ENCODE measurements around the gene ANO2.

ANO2 gene

DNA sequence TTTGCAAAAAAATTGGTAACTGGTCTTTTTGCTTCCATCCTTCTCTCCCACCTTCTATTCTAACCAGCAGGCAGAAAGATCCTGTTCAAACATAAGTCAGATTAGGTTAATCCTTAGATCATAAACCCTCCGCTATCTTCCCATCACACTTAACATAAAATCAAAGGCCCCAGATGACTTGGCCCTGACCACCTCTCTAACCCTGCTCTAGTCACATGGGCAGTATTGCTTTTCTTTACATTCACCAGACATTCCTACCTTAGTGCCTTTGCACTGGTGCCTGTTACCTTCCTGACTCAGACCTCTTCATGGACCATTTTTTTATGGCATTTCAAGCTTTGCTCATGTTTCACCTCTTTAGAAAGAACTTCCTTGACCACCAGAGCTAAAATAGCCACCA, 429.6 kb downstream of the ANO2 start:
- H3K36me3 ChIP-seq (ENCODE audit: control insufficient read depth, insufficient read depth, low read length) = no peaks in the 10 kb centered on the region
- H3K9ac ChIP-seq (ENCODE audit: low read length) = no peak overlapping the region
- peaks cover 30% of the 10 kb centered on the region for H3K4me1 ChIP-seq (ENCODE audit: control insufficient read depth, insufficient read depth, low read length)
- H3K4me3 ChIP-seq (ENCODE audit: low read depth, low read length) = no peak overlapping the region
- H3K27ac ChIP-seq (ENCODE audit: low read depth, low read length) = no peak overlapping the region
- no peaks in the 10 kb centered on the region; the same call in 1 of the 2 replicates for H3K27me3 ChIP-seq (ENCODE audit: control insufficient read depth, insufficient read depth, low read length)
- no peaks in the 10 kb centered on the region for H3K9me3 ChIP-seq (ENCODE audit: control insufficient read depth, insufficient read depth, low read depth, low read length)

DNA sequence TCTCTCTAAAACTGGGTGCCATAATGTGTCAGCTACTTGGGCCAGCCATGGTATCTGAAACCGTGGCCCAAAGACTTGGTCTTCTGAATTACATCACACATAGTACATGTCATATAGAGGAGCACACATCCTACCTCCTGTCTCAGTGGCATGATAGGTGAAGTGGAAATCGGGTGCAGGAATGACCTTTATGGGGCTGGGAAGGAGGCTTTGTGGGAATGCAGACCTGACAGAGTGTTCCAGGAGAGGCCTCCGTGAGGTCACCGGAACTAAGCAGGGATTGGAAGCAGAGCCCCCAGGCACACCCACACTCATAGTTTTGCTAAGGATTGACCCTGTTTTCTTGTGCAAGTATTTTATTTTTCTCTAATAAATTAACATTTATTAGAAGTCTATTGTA, 430.5 kb downstream of the ANO2 start:
- no peaks in the 10 kb centered on the region for H3K36me3 ChIP-seq (ENCODE audit: control insufficient read depth, insufficient read depth, low read length)
- H3K9me3 ChIP-seq (ENCODE audit: control insufficient read depth, insufficient read depth, low read depth, low read length) = no peaks in the 10 kb centered on the region
- H3K9ac ChIP-seq (ENCODE audit: low read length) = no peak overlapping the region
- H3K27me3 ChIP-seq (ENCODE audit: control insufficient read depth, insufficient read depth, low read length) = no peaks in the 10 kb centered on the region; the same call in 1 of the 2 replicates
- H3K27ac ChIP-seq (ENCODE audit: low read depth, low read length) = no peak overlapping the region
- peaks cover 30% of the 10 kb centered on the region for H3K4me1 ChIP-seq (ENCODE audit: control insufficient read depth, insufficient read depth, low read length)
- no peak overlapping the region for H3K4me3 ChIP-seq (ENCODE audit: low read depth, low read length)

DNA sequence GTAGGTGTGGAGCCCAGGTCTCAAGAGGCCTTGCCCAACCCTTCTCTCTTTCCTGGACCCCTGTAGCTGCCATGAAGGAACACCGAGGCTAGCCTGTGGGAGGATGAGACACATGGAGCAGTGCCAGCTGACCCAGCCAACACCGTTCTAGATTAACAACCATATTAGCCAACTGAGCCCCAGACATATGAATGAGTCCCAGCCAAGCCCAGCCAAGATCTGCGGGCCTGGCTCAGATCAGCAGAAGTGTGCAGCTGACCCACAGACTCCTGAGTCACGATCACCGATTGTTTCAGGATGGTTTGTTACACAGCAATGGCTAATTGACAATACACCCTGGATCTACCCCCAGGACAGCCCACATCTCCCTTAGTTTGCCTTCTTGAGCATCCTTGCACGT, 431.0 kb downstream of the ANO2 start:
- Histone ChIP-seq H3K4me3 (ENCODE audit: low read depth, low read length) (no peak overlapping the region), H3K9me3 (ENCODE audit: control insufficient read depth, insufficient read depth, low read depth, low read length) (no peaks in the 10 kb centered on the region), H3K27ac (ENCODE audit: low read depth, low read length) (no peak overlapping the region), H3K36me3 (ENCODE audit: control insufficient read depth, insufficient read depth, low read length) (no peaks in the 10 kb centered on the region), H3K4me1 (ENCODE audit: control insufficient read depth, insufficient read depth, low read length) (peaks cover 30% of the 10 kb centered on the region), H3K27me3 (ENCODE audit: control insufficient read depth, insufficient read depth, low read length) (no peaks in the 10 kb centered on the region; the same call in 1 of the 2 replicates), H3K9ac (ENCODE audit: low read length) (no peak overlapping the region)

GRCh38 chr12:5513406-5513805, 431.7 kb downstream of the ANO2 start:
- Histone ChIP-seq H3K9me3 (ENCODE audit: control insufficient read depth, insufficient read depth, low read depth, low read length) (no peaks in the 10 kb centered on the region), H3K9ac (ENCODE audit: low read length) (no peak overlapping the region), H3K36me3 (ENCODE audit: control insufficient read depth, insufficient read depth, low read length) (no peaks in the 10 kb centered on the region)

More at GRCh38 chr12:5513406-5513805, 431.7 kb downstream of the ANO2 start:
- Histone ChIP-seq H3K4me1 (ENCODE audit: control insufficient read depth, insufficient read depth, low read length) (peaks cover 25% of the 10 kb centered on the region), H3K27me3 (ENCODE audit: control insufficient read depth, insufficient read depth, low read length) (no peaks in the 10 kb centered on the region; the same call in 1 of the 2 replicates), H3K4me3 (ENCODE audit: low read depth, low read length) (no peak overlapping the region), H3K27ac (ENCODE audit: low read depth, low read length) (no peak overlapping the region)

Measured in HUES6 (cell line).